ENCODE measurements around the gene CRYAA. TPM values are rescaled to one million over a fixed set of nuclear protein-coding genes. Genes with fewer than 3 reads are reported as not detected.

CRYAA gene
- total and polyA plus RNA-seq, 12 donors, result not detected

Other genes with a start within 250 kb of the CRYAA start
- gene ERVH48-1, start 243.4 kb upstream of the CRYAA start, total RNA-seq, result not detected
- gene ERVH48-1, start 243.4 kb upstream of the CRYAA start, polyA plus RNA-seq, result not detected
- 10 to 100 TPM in 7 of 9 donors, 1 to 10 TPM in 2; 8.2 to 18.4 (median 14.0) TPM for gene PKNOX1, start 194.4 kb upstream of the CRYAA start, total RNA-seq
- 10 to 100 TPM in 1 of 3 donors, 1 to 10 TPM in 2; 9.3 to 21.7 (median 9.6) TPM for gene PKNOX1, start 194.4 kb upstream of the CRYAA start, polyA plus RNA-seq
- 1 to 10 TPM; 1.6 to 8.6 (median 5.5) TPM for gene CBS, start 93.2 kb upstream of the CRYAA start, total RNA-seq
- 1 to 10 TPM; 2.6 to 7.2 (median 6.8) TPM for gene CBS, start 93.2 kb upstream of the CRYAA start, polyA plus RNA-seq
- 10 to 100 TPM; 13.7 to 37.4 (median 21.6) TPM for gene U2AF1, start 61.4 kb upstream of the CRYAA start, total RNA-seq
- 10 to 100 TPM; 26.6 to 45.4 (median 39.9) TPM for gene U2AF1, start 61.4 kb upstream of the CRYAA start, polyA plus RNA-seq

All from adrenal gland (tissue), 12 donors.